Activated CD4-positive, alpha-beta T cell treated with anti-CD3 and anti-CD28 coated beads for 36 hours (primary cell): Measurements from ENCODE around the gene PRDM16. TPM values are rescaled to one million over a fixed set of nuclear protein-coding genes. Genes with fewer than 3 reads are reported as not detected.

Experiments used
- ATAC-seq: fragments of 200-7000 bp; cut with Tn5 transposase; one replicate; pipeline ENCODE4 v1.10.0; 2021; ENCODE audit warnings: mild to moderate bottlenecking, moderate library complexity
- CTCF ChIA-PET: fragments of 350-600 bp; sonication (Branson Sonifier 250); formaldehyde crosslinking; loops from one replicate; lab custom pipeline; 2021; ENCODE audit warnings: antibody characterized with exemption; lab: Charles Lee
- POLR2A ChIA-PET: fragments of 350-600 bp; sonication (Branson Sonifier 250); formaldehyde crosslinking; loops from one replicate; lab custom pipeline; 2021; ENCODE audit warnings: antibody characterized with exemption, inconsistent platforms; lab: Charles Lee
- DNase-seq: peaks from one replicate; pipeline ENCODE4 v3.0.0-alpha.2; 2020
- H3K27ac Mint-ChIP-seq: one replicate; pipeline ENCODE4 v1.8.0; 2021; ENCODE audit warnings: mixed read lengths
- H3K27me3 Mint-ChIP-seq: one replicate; pipeline ENCODE4 v1.8.0; 2021; ENCODE audit warnings: mixed read lengths
- H3K36me3 Mint-ChIP-seq: one replicate; pipeline ENCODE4 v1.8.0; 2021; ENCODE audit warnings: low read depth, mixed read lengths
- H3K4me1 Mint-ChIP-seq: one replicate; pipeline ENCODE4 v1.8.0; 2021; ENCODE audit warnings: mixed read lengths
- H3K4me3 Mint-ChIP-seq: one replicate; pipeline ENCODE4 v1.8.0; 2021; ENCODE audit warnings: mild to moderate bottlenecking, moderate library complexity, mixed read lengths
- H3K9me3 Mint-ChIP-seq: one replicate; pipeline ENCODE4 v1.8.0; 2021; ENCODE audit warnings: low read depth, mixed read lengths
- intact Hi-C, 2 experiments: fragments of 100-400 bp; cut with DNase I in 1 of 2; cut with micrococcal nuclease in 1 of 2; formaldehyde crosslinking; loops; one replicate each; pipeline versions ENCODE4 v1.14.2 to v1.15.1; 2022 to 2024; cut with DNase I, micrococcal nuclease
- total RNA-seq, 2 experiments: library from RNA; stranded (reverse); gene quantifications; one replicate each; pipeline ENCODE4 v1.2.3, GENCODE V29; 2021

Gene PRDM16
- total RNA-seq, 2 experiments from 2014 or later: 0.32 TPM; not detected in 1

DNA sequence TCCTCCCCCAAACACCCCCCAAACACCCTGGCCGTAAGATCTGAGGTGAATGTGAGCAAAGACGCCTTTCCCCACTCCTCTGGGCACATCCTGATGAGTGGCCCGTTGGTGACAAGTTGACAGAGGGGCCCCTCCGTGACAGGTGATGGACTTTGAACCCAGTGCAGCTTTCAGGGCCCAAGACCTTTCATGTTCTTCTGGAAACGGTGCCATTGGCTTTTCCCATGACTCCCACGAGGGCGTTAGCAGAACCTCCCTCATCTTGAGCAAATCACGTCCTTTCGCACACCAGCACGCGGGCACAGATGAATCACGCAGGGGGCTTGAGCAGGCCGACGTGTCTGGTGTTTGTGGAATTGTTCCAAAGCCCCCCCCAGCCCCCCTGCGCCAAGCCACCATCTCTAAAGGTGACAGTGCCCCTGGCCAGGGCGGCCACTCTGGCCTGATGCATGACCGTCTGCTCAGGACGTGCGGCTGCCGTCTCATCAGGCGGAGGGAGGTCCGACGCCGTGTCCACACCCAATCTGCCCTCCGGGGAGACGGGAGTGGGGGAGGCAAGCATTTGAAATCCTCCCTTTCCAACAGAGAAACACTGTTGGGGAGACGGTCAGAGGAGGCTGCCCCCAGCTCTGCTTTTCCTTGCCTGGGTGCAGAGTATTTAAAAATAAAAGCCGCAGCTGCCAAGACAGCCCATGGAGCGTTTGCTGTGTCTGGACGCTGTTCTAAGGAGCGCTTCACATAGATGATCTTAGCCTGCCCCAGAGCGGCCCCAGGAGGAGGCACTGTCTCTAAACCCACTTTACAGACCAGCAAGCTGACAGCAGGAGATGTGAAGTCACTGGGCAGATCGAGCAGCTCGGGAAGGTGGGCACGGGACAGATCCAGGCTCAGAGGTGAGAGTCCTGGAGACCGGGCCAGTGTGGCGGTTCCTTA is 287.2 kb downstream of the PRDM16 start:
- H3K4me1 Mint-ChIP-seq: no peaks in the 10 kb centered on the region
- ChIA-PET CTCF (interaction anchor here (0.6 to 0.7 kb wide), 2 partner anchors 462 to 529 kb away, joined by 3 read pairs; no protein-coding TSS in a partner anchor), POLR2A (no interaction called here)

DNA sequence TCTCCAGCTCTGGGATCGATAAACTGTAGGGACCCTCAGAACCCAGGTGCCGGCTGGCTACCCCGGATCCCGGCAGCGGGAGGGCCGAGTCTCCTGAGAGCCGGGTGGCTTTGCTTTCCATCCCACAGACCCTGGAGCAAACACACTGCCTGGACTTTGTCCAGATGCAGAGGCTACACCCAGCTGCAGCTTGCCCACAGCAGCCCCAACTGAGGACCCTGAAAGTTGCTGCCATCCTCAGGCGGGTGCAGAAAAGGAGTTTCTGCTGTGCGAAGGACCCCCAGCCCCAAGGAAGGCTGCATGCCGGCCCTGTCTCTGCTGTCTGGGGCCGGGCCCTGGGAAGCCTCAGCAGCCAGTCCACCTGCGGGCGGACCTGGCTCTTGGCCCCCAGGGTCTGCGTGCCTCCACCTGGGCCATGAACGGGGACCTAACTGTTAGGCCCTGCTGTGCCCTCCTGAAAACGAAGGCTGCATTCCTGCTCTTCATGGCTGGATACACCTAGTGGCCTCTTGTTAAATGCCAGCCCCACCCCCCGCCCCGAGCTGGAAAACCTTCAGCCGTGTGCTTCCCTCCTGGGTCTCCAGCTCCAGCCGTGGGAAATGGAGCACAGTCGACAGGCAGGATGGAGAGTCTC is 287.9 kb downstream of the PRDM16 start:
- H3K36me3 Mint-ChIP-seq: no peaks in the 10 kb centered on the region
- no peaks in the 10 kb centered on the region for H3K9me3 Mint-ChIP-seq
- no peak for ATAC-seq
- no peak overlapping the region for H3K4me3 Mint-ChIP-seq
- CTCF ChIA-PET: interaction anchor here (0.6 to 0.7 kb wide), 2 partner anchors 463 to 530 kb away, joined by 3 read pairs; no protein-coding TSS in a partner anchor
- POLR2A ChIA-PET: no interaction called here
- no peaks in the 10 kb centered on the region for H3K4me1 Mint-ChIP-seq
- peaks cover 6% of the 10 kb centered on the region for H3K27me3 Mint-ChIP-seq
- no peak for DNase-seq
- no peak overlapping the region for H3K27ac Mint-ChIP-seq
- intact Hi-C loops: no loop called here

More for the DNA sequence above, 287.2 kb downstream of the PRDM16 start:
- Mint-ChIP-seq H3K27ac (no peak overlapping the region), H3K36me3 (no peaks in the 10 kb centered on the region), H3K27me3 (peaks cover 2% of the 10 kb centered on the region), H3K9me3 (no peaks in the 10 kb centered on the region), H3K4me3 (no peak overlapping the region)
- DNase-seq: no peak
- no peak for ATAC-seq
- intact Hi-C loops: no loop called here

GRCh38 chr1:3357526-3358297 is 288.7 kb downstream of the PRDM16 start:
- no peaks in the 10 kb centered on the region for H3K36me3 Mint-ChIP-seq
- DNase-seq: no peak
- POLR2A ChIA-PET: no interaction called here
- intact Hi-C loops: no loop called here
- peaks cover 4% of the 10 kb centered on the region for H3K27me3 Mint-ChIP-seq
- H3K27ac Mint-ChIP-seq: no peak overlapping the region
- no peaks in the 10 kb centered on the region for H3K9me3 Mint-ChIP-seq
- no peaks in the 10 kb centered on the region for H3K4me1 Mint-ChIP-seq
- H3K4me3 Mint-ChIP-seq: no peak overlapping the region
- CTCF ChIA-PET: no interaction called here
- no peak for ATAC-seq

GRCh38 chr1:3359351-3359750 is 290.3 kb downstream of the PRDM16 start:
- DNase-seq: no peak
- H3K4me3 Mint-ChIP-seq: no peak overlapping the region
- peaks cover 5% of the 10 kb centered on the region for H3K27me3 Mint-ChIP-seq
- H3K36me3 Mint-ChIP-seq: no peaks in the 10 kb centered on the region
- intact Hi-C loops: no loop called here
- ChIA-PET POLR2A (no interaction called here), CTCF (no interaction called here)
- no peaks in the 10 kb centered on the region for H3K9me3 Mint-ChIP-seq
- H3K4me1 Mint-ChIP-seq: no peaks in the 10 kb centered on the region
- ATAC-seq: no peak
- H3K27ac Mint-ChIP-seq: no peak overlapping the region

- Mint-ChIP-seq H3K9me3 (no peaks in the 10 kb centered on the region), H3K27ac (no peak overlapping the region), H3K27me3 (peaks cover 6% of the 10 kb centered on the region), H3K4me1 (no peaks in the 10 kb centered on the region), H3K36me3 (no peaks in the 10 kb centered on the region), H3K4me3 (no peak overlapping the region)
- intact Hi-C loops: no loop called here
- POLR2A ChIA-PET: no interaction called here
- no peak for ATAC-seq
- DNase-seq: no peak
- CTCF ChIA-PET: no interaction called here
These were observed 290.9 kb downstream of the PRDM16 start for GRCh38 chr1:3359756-3360440.

GRCh38 chr1:3360646-3361257 is 291.7 kb downstream of the PRDM16 start:
- no peak for DNase-seq
- no peak overlapping the region for H3K4me3 Mint-ChIP-seq
- ATAC-seq: no peak
- peaks cover 6% of the 10 kb centered on the region for H3K27me3 Mint-ChIP-seq
- H3K4me1 Mint-ChIP-seq: no peaks in the 10 kb centered on the region
- intact Hi-C loops: no loop called here
- CTCF ChIA-PET: no interaction called here
- POLR2A ChIA-PET: no interaction called here
- H3K36me3 Mint-ChIP-seq: no peaks in the 10 kb centered on the region
- no peaks in the 10 kb centered on the region for H3K9me3 Mint-ChIP-seq
- H3K27ac Mint-ChIP-seq: no peak overlapping the region

GRCh38 chr1:3363023-3363422 is 294.0 kb downstream of the PRDM16 start:
- no peaks in the 10 kb centered on the region for H3K4me1 Mint-ChIP-seq
- no peaks in the 10 kb centered on the region for H3K9me3 Mint-ChIP-seq
- peaks cover 6% of the 10 kb centered on the region for H3K27me3 Mint-ChIP-seq
- no peaks in the 10 kb centered on the region for H3K36me3 Mint-ChIP-seq
- ChIA-PET POLR2A (no interaction called here), CTCF (no interaction called here)
- intact Hi-C loops: no loop called here
- DNase-seq (no peak), ATAC-seq (no peak)
- H3K27ac Mint-ChIP-seq: no peak overlapping the region
- H3K4me3 Mint-ChIP-seq: no peak overlapping the region

DNA sequence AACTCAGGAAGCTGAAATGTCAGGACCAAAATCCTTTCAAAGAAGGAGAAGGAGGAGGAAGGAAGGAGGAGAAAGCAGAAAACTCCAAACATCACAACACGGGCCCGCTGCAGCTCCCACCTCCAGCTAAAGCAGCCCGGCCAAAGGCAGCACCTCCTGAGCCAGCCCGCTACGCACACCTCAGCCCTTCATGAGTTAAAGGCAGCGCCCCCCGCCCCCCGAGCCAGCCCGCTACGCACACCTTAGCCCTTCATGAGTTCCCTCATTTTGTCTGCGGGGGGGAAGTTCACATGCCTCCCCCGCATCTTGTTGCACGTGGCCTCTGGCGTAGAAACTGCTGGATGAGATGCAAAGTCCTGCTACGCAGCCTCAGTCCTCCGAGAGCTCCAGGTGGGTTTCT is 294.8 kb downstream of the PRDM16 start:
- H3K4me3 Mint-ChIP-seq: no peak overlapping the region

DNA sequence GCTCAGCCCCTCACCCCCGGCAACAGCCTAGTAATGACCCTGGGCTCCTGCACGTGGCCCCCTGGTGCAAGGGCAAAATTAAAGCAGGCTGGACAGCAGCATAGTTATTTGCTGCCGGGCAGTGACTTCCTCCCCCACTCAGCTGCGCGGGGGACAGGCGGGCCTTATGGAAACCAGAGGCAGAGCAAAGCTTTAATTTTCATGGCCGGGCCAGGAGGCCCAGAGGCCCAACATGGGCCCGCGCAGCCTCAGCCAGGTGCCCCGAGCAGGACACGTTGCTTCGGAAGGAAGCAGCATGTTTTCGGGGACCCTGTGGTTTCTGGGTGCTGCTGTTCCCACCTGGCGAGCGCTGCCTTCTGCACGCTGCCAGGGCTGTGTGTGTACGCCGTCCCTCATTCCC is 295.5 kb downstream of the PRDM16 start:
- CTCF ChIA-PET: no interaction called here
- POLR2A ChIA-PET: no interaction called here
- H3K27ac Mint-ChIP-seq: no peak overlapping the region
- no peaks in the 10 kb centered on the region for H3K4me1 Mint-ChIP-seq
- intact Hi-C loops: no loop called here
- DNase-seq (no peak), ATAC-seq (no peak)
- H3K4me3 Mint-ChIP-seq: no peak overlapping the region
- H3K36me3 Mint-ChIP-seq: no peaks in the 10 kb centered on the region
- no peaks in the 10 kb centered on the region for H3K9me3 Mint-ChIP-seq
- H3K27me3 Mint-ChIP-seq: peaks cover 6% of the 10 kb centered on the region

More for the DNA sequence above, 294.8 kb downstream of the PRDM16 start:
- ChIA-PET CTCF (no interaction called here), POLR2A (no interaction called here)
- intact Hi-C loops: no loop called here
- no peak overlapping the region for H3K27ac Mint-ChIP-seq
- no peaks in the 10 kb centered on the region for H3K4me1 Mint-ChIP-seq
- H3K27me3 Mint-ChIP-seq: peaks cover 6% of the 10 kb centered on the region
- ATAC-seq (no peak), DNase-seq (no peak)
- no peaks in the 10 kb centered on the region for H3K36me3 Mint-ChIP-seq
- H3K9me3 Mint-ChIP-seq: no peaks in the 10 kb centered on the region

DNA sequence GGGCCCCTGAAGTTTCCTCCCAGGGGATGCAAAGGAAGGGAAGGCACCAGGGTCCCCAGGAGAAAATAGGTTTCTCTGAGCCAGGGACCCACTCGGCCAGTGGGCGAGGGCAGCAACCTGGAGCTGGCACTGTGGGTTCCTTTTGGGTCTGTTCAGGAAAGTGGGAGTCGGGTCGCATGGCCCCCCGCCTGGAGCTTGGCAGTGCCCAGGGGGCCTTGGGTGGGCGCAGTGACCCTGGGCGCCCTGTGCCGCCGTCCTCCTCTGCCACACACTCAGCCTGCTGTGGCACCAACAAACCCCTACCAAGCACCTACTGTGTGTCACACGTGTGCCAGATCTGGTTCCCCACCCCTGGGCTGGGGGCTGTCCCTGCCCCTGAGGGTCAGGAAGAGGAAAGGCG is 296.0 kb downstream of the PRDM16 start:
- H3K27ac Mint-ChIP-seq: no peak overlapping the region
- no peaks in the 10 kb centered on the region for H3K9me3 Mint-ChIP-seq
- intact Hi-C loops: no loop called here
- ChIA-PET CTCF (no interaction called here), POLR2A (no interaction called here)
- ATAC-seq (no peak), DNase-seq (no peak)
- H3K27me3 Mint-ChIP-seq: peaks cover 6% of the 10 kb centered on the region
- H3K36me3 Mint-ChIP-seq: no peaks in the 10 kb centered on the region
- no peaks in the 10 kb centered on the region for H3K4me1 Mint-ChIP-seq
- H3K4me3 Mint-ChIP-seq: no peak overlapping the region
